Right ventricle myocardium inferior (tissue), 1 donor: Measurements from ENCODE around the gene GARIN5B. TPM values are rescaled to one million over a fixed set of nuclear protein-coding genes. Genes with fewer than 3 reads are reported as not detected.

Experiments used
- ATAC-seq: fragments of 200-7000 bp; cut with Tn5 transposase; one replicate; pipeline ENCODE4 v1.9.1; 2020; ENCODE audit warnings: mild to moderate bottlenecking, moderate library complexity
- DNase-seq: peaks from one replicate; pipeline ENCODE4 v3.0.0; 2021; ENCODE audit errors: missing footprints
- intact Hi-C: fragments of 100-400 bp; cut with DNase I; formaldehyde crosslinking; loops from one replicate; pipeline ENCODE4 v1.11.0; 2022
- total RNA-seq: library from RNA; stranded (reverse); fragmentation: NEBNext Ultra II Directional; extraction: Animal tissue kit (Norgen Biotek cat#: 25700); gene quantifications from one replicate; pipeline ENCODE4 v1.2.1, GENCODE V29; 2021
- donor health status: DM: no; HTN: yes; CAD: no; lungs with severe emphysema.

Gene GARIN5B
- total RNA-seq, 1 donor from 2014 or later, result not detected

DNA sequence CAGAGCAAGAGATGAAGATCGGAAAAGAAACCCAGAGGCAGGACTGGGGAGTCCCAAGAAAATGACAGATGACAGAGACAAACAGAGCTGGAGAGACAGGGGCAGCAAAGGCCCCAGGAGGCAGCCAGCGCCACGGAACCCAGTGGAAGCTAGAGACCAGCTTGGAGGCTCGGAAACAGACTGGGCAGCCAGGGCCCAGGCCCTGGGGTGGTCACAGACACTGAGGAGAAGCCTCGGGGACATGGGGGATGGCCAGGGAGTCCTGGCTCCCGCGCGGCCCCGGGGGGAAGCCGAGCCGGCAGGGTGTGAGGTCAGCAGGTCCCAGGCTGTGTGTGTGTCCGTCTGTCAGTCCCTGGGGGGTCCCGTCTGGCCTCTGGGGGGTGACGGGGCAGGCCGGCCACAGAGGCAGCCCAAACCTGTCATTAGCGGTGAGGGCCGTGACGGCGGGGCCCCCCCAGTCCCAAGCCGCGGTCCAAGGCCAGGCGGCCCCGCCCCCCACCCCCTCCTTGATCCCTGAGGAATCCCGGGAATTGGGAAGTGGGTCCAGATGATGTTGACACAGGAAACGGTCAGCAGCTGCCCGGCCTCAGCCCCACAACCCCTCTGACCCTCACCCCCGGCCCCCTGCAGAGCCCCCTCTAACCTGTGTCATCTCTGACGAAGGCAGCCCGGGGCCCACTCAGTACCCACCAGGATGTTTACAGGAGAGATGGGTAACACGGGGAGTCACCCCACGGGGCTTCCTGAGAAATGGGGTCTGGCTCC, 11.1 kb upstream of the GARIN5B start:
- no peak for DNase-seq
- ATAC-seq, result no peak
- intact Hi-C loops, result no loop called here

DNA sequence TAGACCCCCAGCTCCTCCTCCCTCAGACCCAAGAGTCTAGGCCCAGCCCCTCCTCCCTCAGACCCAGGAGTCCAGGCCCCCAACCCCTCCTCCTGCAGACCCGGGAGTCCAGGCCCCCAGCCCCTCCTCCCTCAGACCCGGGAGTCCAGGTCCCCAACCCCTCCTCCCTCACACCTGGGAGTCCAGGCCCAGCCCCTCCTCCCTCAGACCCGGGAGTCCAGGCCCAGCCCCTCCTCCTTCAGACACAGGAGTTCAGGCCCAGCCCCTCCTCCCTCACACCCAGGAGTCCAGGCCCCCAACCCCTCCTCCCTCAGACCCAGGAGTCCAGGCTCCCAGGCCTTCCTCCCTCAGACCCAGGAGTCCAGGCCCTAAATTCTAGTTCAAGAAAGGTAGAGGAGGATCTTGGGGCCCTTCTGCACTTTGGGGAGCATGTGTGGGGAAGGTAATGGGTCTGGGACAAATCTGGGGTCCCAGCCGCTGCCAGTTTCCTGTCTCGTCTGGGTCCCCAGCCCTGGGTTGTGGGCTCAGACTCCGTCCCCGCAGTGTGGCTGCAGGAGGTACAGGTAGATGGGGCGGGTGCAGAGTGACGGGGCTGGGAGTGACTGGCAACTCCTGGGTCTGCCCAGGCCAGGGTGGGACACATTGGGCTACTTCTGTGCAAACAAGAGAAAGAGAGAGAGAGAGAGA, 10.4 kb upstream of the GARIN5B start:
- intact Hi-C loops, result no loop called here
- DNase-seq, result no peak
- ATAC-seq, result no peak

DNA sequence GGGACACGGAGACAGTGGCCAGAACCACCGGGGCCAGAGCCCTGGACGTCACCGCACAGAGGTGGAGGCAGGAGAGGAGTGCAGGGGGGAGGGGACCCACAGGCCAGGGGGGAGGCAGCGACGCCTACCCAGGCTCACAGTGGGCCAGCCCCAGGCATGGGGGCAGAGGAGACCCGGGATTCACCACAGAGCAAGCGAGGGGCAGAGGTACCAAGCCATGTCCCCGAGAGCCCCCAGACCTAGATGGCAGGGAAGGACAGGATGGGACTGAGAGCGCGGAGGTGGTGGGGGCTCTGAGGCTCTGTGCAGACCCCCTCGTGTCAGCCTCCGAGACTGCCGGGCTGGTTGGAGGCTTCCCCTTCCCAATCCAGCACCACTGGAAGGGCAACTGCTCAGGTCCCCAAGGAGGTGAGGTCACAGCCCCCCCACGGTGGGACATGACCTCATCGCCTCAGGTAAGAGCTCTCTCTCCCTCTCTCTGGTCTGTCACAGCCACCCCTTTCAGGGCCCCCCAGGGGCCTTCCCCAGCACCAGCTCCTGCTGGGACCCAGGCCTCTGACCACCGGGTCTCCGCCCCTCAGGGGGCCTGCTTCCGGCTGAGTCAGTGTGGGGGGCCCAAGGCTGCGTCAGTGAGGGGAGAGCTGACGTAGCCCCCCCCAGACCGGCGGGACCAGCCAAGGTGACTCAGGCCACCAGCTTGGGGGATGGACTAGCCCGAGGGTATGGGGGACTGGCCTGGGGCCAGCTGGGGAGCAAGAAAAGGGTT, 9.4 kb upstream of the GARIN5B start:
- intact Hi-C loops, result no loop called here
- ATAC-seq (no peak), DNase-seq (no peak)

DNA sequence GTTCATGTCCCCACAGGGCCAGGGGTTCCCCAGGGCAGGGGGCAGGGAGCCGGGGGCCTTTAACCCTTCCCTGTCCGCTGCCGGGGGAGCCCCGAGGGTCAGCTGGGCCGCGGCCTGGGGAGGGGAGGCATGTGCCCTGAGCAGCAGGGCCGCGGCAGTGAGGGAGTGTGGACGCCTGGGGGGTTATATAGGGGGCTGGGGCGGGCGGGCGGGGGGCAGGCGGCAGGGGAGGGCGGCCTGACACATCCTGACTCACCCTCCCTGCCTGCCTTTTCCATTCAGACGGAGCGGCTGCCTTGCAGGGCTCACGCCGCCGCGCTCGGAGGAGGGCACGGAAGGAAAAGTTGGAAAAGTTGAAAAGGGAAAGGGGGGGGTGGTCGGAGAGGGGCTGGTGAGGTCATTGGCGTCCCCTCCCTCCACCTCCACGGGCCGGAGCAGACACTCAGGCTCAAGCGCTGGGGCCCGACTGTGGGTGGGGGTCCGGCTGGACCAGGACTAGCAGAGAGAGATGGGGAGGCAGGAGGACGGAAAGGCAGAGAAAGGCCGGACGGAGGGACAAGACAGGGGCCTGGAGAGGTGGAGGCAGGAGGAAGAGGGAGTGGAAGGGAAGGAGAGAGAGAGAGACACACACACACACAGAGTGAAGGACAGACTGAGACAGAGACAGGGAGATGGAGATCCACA, 7.4 kb upstream of the GARIN5B start, which contains the start of gene IL11:
TSS of gene IL11 (minus strand) at position 159 of the 684 bp plus-strand sequence. CDS start at position 6, 153 bp downstream.
- no peak for DNase-seq
- ATAC-seq, result no peak
- intact Hi-C loops, result no loop called here

DNA sequence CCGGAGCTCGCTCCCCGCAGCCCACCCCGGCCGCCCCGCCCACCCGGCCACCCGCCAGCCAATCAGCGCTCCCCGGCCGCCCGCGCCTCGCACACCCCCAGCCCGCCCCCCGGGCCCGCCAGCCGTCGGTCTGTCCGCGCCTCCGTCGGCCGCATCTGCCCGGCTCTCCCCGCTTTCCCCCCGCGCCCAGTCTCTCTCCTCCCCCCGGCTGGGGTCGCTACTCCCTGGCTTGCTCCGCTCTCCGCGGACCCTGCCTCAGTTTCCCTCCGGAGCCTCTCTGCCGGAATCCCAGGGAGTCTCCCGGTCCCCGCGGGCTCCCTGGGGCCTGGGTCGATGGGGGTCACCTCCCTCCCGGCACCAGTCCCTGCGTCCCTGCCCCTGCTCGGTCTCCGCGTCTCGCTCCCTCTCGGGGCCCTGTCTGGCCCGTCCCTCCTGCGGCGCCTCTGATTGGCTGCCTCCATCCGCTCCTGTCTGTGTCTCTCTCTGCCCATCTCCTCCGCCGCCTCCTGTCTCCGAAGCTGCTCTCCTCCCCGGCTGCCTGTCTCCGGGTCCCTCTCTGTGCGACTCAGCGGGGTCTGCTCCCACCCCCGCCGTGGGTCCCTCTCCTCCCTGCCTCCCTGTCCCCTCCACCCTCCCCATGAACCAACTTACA, 6.7 kb upstream of the GARIN5B start:
- intact Hi-C loops, result no loop called here
- DNase-seq, result no peak
- ATAC-seq, result no peak

DNA sequence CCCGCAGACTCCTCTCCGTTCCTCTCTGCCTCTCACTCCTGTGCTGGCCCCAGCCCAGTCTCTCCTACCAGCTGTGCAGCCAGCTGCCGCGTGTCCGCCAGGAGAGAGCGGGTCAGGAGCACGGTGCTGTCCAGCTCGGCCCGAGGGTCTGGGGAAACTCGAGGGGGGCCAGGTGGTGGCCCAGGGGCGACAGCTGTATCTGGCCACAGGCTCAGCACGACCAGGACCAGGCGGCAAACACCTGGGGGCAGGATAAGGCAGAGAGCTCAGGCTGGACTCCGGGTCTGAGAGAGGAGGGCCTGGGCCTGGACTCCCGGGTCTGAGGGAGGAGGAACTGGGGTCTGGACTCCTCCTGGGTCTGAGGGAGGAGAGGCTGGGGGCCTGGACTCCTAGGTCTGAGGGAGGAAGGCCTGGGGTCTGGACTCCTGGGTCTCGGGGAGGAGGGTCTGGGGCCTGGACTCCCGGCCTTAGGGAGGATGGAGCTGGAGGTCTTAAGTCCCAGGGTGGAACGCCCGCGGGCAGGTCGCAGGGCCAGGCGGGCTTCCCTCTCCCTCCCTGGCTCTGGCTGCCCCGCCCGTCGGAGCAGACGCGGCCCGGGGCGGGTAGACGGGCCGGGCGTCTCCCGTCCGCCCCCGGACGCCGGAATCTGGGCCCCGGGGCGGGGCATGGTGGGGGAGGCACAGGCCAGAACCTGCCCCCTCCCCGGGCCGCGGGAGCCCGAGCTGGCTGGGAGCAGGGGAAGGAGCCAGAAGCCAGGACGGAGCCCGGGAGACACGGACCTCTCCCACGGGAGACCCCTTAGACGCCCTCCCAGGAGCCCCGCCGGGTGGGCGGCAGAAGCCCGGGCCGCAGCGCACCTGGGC, 5.9 kb upstream of the GARIN5B start:
- ATAC-seq, result no peak

DNA sequence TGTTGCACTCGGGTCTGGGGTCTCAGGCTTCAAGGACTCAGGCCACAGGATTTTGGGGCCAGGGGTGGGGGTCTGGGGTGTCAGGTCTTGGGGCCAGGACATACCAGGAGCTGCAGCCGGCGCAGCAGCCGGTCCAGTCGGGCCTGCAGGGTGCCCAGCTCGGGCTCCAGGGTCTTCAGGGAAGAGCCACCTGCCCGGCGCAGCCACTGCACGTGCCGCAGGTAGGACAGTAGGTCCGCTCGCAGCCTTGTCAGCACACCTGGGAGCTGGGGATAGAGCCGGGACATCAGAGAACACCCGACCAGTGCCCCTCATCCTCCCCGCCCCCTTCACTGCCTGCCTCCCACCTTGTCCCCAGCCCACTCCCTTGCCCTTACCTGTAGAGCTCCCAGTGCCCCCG, 5.0 kb upstream of the GARIN5B start:
- intact Hi-C loops, result no loop called here
- DNase-seq (no peak), ATAC-seq (no peak)

More for the DNA sequence above, 5.9 kb upstream of the GARIN5B start:
- intact Hi-C loops, result no loop called here
- no peak for DNase-seq

DNA sequence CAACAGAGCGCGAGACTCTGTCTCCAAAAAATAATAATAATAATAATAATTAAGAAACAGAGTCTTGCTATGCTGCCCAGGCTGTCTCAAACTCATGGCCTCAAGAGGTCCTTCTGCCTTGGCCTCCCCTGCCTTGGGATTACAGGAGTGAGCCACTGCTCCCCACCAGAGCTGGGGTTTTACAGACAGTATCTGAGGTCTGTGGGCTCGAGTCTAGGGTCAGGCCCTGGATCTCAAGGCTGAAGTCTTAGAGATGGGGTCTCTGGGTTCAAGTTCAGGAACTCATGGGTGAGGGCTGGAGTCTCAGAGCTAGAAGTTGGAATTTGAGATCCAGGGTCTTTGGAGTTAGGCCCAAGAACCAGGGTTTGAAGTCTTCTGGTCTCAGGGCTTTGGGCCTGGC, 3.7 kb upstream of the GARIN5B start:
- no peak for ATAC-seq
- intact Hi-C loops, result no loop called here
- DNase-seq, result no peak

DNA sequence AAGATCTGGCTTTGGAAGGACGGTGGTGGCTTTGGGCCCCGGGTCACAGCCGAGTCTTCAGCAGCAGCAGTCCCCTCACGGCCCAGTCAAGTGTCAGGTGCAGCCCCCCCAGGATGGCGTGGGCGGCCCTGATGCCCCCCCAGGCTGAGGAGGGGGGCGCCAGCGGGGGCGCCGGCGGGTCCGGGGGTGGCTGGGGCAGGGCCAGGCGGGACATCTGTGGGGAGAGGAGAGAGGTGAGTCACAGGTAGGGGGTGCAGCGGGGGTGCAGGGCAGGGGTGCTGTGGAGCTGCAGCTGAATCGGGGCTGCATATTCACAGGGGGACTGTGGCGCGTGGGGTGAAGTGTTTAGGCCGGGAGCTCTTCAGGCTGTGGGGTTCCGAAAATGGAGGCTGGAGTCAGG, 2.9 kb upstream of the GARIN5B start:
- intact Hi-C loops, result no loop called here
- DNase-seq, result no peak
- ATAC-seq, result no peak

DNA sequence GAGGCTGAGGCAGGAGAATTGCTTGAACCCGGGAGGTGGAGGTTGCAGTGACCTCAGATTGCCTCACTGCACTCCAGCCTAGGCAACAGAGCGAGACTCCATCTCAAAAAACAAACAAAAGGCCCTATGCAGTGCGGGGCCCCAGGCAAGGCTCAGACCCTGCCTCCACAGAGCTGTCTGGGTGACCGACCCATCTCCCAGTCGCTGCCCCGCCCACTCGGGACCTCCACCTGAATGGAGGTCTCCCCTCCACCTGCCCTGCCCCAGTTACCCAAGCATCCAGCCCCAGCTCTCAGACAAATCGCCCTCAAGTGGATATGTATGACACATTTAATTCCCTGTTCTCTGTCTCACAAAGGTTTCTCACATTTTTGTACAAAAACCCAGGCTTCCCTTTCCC, 2.2 kb upstream of the GARIN5B start:
- DNase-seq (no peak), ATAC-seq (no peak)
- intact Hi-C loops, result no loop called here

DNA sequence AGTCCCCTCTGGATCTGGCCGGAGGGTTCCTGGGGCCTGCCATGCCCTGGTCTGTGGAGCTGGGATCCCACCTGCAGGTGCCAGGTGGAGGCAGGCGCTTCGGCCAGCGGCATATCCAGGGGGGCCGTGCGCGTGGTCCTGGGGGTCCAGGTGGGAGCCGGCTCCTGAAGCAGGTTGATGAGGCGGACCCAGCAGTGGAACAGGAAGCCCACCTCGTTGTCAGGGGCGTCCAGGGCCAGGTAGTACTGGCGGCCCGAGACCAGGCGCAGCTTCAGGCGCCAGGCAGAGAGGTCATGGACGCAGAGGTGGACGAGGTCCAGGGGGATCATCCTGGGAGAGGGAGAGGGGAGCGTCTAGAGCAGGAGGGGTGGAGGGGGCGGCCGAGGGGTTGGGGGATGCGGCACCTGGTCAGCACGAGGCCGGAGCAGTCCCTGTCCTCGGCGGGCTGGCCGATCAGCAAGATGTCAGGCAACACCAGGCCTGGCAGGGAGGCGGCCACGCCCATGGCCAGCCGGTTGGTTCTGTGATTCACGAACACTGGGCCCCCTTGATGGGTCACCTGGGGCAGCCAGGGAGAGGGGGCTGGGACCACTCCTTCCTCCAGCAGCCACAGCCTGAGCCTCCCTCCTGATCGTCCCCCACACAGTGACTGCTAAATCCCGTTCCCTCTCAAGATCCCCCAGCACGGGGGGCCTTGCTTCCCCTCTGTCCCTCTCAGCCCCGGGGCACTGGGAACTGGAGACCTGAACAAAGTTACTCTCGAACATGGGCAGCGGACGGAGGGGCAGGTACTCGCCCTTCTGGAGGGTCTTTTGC, 678 bp downstream of the GARIN5B start:
- intact Hi-C loops, result no loop called here
- DNase-seq (no peak), ATAC-seq (no peak)

DNA sequence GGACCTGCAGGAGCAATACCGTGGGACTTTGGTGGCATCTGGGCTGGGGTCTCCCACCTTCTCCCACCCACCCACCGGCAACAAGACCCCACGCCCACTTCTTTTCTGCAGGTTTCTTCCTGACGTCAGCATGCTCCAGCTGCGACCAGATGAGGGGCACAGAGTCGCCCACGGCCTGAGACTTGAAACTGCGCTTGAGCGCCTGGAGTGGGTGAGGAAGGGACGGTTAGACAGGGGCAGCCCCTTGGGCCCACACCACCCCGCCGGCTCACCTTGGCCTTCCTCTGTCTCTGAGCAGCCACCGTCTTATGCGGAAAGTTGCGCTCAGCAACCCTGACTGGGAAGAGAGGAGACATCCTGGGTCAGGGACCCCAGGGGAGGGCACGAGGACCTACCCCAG, 2.2 kb downstream of the GARIN5B start:
- ATAC-seq, result no peak
- DNase-seq, result no peak
- intact Hi-C loops, result no loop called here

DNA sequence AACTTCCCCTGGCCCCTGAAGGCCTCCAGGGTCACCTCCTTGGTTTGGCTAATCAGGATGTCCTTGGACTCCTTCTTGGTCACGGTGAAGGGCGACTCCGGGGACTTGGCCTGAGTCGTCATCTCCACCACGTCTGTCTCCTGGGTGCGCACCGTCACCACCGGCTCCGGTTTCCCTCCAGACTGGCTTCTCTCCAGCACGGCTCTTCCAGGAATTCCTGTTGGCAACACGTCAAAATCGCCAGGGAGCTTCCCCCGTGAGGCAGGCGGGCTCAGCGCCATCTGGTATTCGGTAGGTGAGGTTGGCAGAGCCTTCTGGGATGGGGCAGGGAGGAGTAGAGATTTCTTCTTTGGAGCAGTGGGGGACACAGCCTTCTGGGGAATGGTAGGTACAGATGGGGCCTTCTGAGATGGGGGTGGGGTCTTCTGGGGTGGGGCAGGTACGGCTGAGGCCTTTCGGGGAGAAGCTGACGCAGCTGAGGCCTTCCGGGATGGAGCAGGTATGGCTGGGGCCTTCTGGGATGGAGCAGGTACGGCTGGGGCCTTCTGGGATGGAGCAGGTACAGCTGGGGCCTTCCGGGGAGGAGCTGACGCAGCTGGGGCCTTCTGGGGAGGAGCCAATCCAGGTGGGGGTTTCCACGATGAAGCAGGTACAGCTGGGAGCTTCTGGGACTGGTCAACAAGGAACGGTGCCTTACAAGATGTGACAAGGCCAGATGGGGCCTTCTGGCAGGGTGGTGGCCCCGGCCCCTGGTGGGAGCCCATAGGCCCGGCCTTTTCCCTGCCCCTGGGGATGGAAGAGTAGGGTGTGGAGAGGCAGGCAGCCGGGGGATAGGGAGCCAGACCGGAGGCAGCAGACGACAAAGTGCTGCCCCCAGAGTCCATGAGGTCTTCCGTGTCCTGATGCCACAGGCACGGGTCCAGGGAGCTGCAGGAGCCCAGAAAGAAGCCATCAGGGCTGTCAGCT, 3.8 kb downstream of the GARIN5B start:
- intact Hi-C loops, result no loop called here
- no peak for ATAC-seq

DNA sequence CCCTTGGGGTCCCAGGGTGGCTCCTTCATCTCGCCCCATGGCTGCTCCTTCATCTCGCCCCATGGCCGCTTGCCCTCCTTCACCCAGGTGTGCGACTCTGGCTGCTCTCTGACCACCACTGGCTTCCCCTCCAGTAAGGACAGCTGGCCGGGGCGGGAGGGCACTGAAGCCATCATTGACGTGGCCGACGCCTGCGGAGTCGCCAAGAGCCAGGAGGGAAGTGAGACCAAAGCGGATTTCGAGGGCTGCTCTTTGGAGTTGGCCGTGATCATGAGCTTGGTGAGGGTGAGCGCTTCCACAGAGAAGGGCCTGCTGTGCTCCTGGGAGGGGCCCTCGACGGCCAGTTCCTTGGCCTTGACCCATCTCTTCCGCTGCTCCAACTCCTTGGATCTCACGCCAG, 4.6 kb downstream of the GARIN5B start:
- no peak for ATAC-seq
- no peak for DNase-seq
- intact Hi-C loops, result no loop called here

More for the DNA sequence above, 3.8 kb downstream of the GARIN5B start:
- no peak for DNase-seq

DNA sequence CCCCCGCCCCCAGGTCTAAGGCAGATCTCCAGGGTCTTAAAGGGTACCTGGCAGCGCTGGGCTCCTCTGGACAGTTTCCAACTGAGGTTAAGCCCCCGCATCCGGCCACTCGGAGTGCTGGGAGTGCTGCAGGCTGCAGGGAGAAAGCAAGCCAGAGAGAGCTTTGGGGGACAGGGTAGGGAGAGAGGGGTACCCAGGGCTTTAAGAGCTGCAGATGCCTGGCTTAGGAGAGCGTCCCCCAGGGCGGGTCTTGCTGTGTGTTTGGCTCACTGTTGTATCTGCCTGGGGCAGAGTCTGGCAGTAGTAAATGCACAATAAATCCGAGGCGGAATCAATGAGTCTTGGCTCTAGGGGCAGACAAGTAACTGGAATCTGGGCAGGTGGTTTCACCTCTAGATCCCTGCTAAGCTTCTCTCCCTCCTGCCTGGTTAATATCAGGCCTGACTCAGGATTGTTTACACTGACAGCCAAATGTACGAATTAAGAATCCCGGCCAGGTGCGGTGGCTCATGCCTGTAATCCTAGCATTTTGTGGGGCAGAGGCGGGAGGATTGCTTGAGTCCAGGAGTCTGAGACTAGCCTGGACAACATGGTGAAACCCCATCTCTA, 7.7 kb downstream of the GARIN5B start:
- intact Hi-C loops, result no loop called here
- ATAC-seq (no peak), DNase-seq (no peak)
